ENCODE data around the gene WDR35.

Gene WDR35

GRCh38 chr2:19989667-19990415 is at the start of gene WDR35:
WDR35 (minus strand) TSS chr2:19990105; CDS start chr2:19990015, 90 bp downstream.
- peak; percentile 81 to 86 for DNase-seq (ENCODE audit: extremely low read depth in 1 of 2, low read depth in 1 of 2)

- DNase-seq (ENCODE audit: extremely low read depth in 1 of 2, low read depth in 1 of 2): no peak
These were observed 47.8 kb upstream of the WDR35 start for GRCh38 chr2:20037660-20038059.

GRCh38 chr2:20035955-20036666 is 46.2 kb upstream of the WDR35 start:
- DNase-seq (ENCODE audit: extremely low read depth in 1 of 2, low read depth in 1 of 2): no peak

- DNase-seq (ENCODE audit: extremely low read depth in 1 of 2, low read depth in 1 of 2): no peak
These were observed 44.9 kb upstream of the WDR35 start for GRCh38 chr2:20034821-20035220.

- DNase-seq (ENCODE audit: extremely low read depth in 1 of 2, low read depth in 1 of 2): no peak
These were observed 44.3 kb upstream of the WDR35 start for GRCh38 chr2:20034218-20034617.

- DNase-seq (ENCODE audit: extremely low read depth in 1 of 2, low read depth in 1 of 2): no peak
These were observed 43.4 kb upstream of the WDR35 start for GRCh38 chr2:20033322-20033721.

- no peak for DNase-seq (ENCODE audit: extremely low read depth in 1 of 2, low read depth in 1 of 2)
These were observed 40.3 kb upstream of the WDR35 start for GRCh38 chr2:20030224-20030623.

- DNase-seq (ENCODE audit: extremely low read depth in 1 of 2, low read depth in 1 of 2): no peak
These were observed 38.0 kb upstream of the WDR35 start for GRCh38 chr2:20027705-20028434.

- no peak for DNase-seq (ENCODE audit: extremely low read depth in 1 of 2, low read depth in 1 of 2)
These were observed 37.4 kb upstream of the WDR35 start for GRCh38 chr2:20027260-20027677.

- no peak for DNase-seq (ENCODE audit: extremely low read depth in 1 of 2, low read depth in 1 of 2)
These were observed 35.3 kb upstream of the WDR35 start for GRCh38 chr2:20025065-20025786.

GRCh38 chr2:20023688-20024087 is 33.8 kb upstream of the WDR35 start:
- no peak for DNase-seq (ENCODE audit: extremely low read depth in 1 of 2, low read depth in 1 of 2)

GRCh38 chr2:20021405-20022009 is 31.6 kb upstream of the WDR35 start:
- no peak for DNase-seq (ENCODE audit: extremely low read depth in 1 of 2, low read depth in 1 of 2)

- DNase-seq (ENCODE audit: extremely low read depth in 1 of 2, low read depth in 1 of 2): no peak
These were observed 29.8 kb upstream of the WDR35 start for GRCh38 chr2:20019747-20020146.

- DNase-seq (ENCODE audit: extremely low read depth in 1 of 2, low read depth in 1 of 2): no peak
These were observed 28.8 kb upstream of the WDR35 start for GRCh38 chr2:20018601-20019152.

GRCh38 chr2:20016346-20016745 is 26.4 kb upstream of the WDR35 start:
- no peak for DNase-seq (ENCODE audit: extremely low read depth in 1 of 2, low read depth in 1 of 2)

GRCh38 chr2:20015482-20016083 is 25.7 kb upstream of the WDR35 start:
- DNase-seq (ENCODE audit: extremely low read depth in 1 of 2, low read depth in 1 of 2): no peak

GRCh38 chr2:20013126-20013849 is 23.4 kb upstream of the WDR35 start:
- no peak for DNase-seq (ENCODE audit: extremely low read depth in 1 of 2, low read depth in 1 of 2)

- DNase-seq (ENCODE audit: extremely low read depth in 1 of 2, low read depth in 1 of 2): no peak
These were observed 22.6 kb upstream of the WDR35 start, which contains the start of gene MATN3 for GRCh38 chr2:20012282-20013125. MATN3 (minus strand) TSS chr2:20012668; CDS start chr2:20012631, 37 bp downstream.

- DNase-seq (ENCODE audit: extremely low read depth in 1 of 2, low read depth in 1 of 2): no peak
These were observed 22.1 kb upstream of the WDR35 start for GRCh38 chr2:20012032-20012281.
